Measurements from ENCODE around the gene PCDH9. TPM values are rescaled to one million over a fixed set of nuclear protein-coding genes. Genes with fewer than 3 reads are reported as not detected.

PCDH9 gene
- total RNA-seq, 1 donor from 2014 or later, result 33.8 TPM

GRCh38 chr13:67186995-67187569 lies 43.1 kb downstream of the PCDH9 start:
- Mint-ChIP-seq H3K4me3 (ENCODE audit: unreplicated experiment) (no peak overlapping the region), H3K36me3 (ENCODE audit: unreplicated experiment) (no peaks in the 10 kb centered on the region)

DNA sequence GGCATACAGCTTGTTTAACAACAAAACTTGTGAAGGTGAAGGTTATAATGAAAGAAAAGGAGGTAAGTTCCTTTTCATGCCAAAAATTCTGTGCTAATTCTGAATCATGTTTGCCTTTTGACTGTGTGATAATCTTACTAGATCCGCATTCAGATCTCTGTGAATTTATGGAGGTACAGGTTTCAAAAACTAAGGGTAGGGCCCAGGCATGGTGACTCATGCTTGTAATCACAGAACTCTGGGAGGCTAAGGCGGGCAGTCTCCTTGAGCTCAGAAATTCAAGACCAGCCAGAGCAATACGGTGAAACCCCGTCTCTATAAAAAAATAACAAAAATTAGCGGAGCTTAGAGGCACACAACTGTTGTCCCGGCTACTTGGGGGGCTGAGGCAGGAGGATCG lies 45.9 kb downstream of the PCDH9 start:
- Mint-ChIP-seq H3K27ac (ENCODE audit: unreplicated experiment) (no peak overlapping the region), H3K36me3 (ENCODE audit: unreplicated experiment) (peaks cover 4% of the 10 kb centered on the region), H3K9me3 (ENCODE audit: unreplicated experiment) (no peaks in the 10 kb centered on the region)

More at GRCh38 chr13:67186995-67187569, 43.1 kb downstream of the PCDH9 start:
- no peak for TF ChIP-seq CTCF (IDR thresholded peaks at IDR 0.05)
- Mint-ChIP-seq H3K27me3 (ENCODE audit: unreplicated experiment) (no peaks in the 10 kb centered on the region), H3K4me1 (ENCODE audit: unreplicated experiment) (peaks cover 4% of the 10 kb centered on the region), H3K9me3 (ENCODE audit: unreplicated experiment) (no peaks in the 10 kb centered on the region), H3K27ac (ENCODE audit: unreplicated experiment) (no peak overlapping the region)
- DNase-seq (ENCODE audit: extremely low spot score, unreplicated experiment), result no peak

DNA sequence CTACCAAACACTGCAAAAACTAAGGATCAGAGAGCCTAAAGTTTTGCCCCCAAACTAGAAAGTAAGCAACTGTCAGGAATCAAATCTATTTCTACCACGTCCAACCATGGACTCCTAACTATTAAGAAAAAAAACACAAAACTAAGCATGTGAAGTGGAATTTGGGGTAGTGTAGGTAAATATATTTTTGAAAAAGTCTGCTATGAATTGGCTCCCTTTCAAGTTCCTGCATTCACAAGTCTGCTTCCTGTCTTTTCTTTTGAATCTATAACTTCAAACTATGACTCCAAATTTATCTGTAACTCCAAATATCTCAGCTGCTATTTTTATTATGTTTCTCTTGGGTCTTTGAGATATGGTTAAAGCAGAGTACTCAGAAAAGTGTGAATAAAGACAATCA lies 47.0 kb downstream of the PCDH9 start:
- Mint-ChIP-seq H3K36me3 (ENCODE audit: unreplicated experiment) (peaks cover 4% of the 10 kb centered on the region), H3K4me3 (ENCODE audit: unreplicated experiment) (no peak overlapping the region), H3K9me3 (ENCODE audit: unreplicated experiment) (no peaks in the 10 kb centered on the region), H3K4me1 (ENCODE audit: unreplicated experiment) (peaks cover 4% of the 10 kb centered on the region), H3K27me3 (ENCODE audit: unreplicated experiment) (no peaks in the 10 kb centered on the region), H3K27ac (ENCODE audit: unreplicated experiment) (no peak overlapping the region)
- DNase-seq (ENCODE audit: extremely low spot score, unreplicated experiment), result no peak
- TF ChIP-seq CTCF (IDR thresholded peaks at IDR 0.05), result no peak

More for the DNA sequence above, 45.9 kb downstream of the PCDH9 start:
- TF ChIP-seq CTCF (IDR thresholded peaks at IDR 0.05), result no peak
- Mint-ChIP-seq H3K27me3 (ENCODE audit: unreplicated experiment) (no peaks in the 10 kb centered on the region), H3K4me1 (ENCODE audit: unreplicated experiment) (peaks cover 4% of the 10 kb centered on the region), H3K4me3 (ENCODE audit: unreplicated experiment) (no peak overlapping the region)
- DNase-seq (ENCODE audit: extremely low spot score, unreplicated experiment), result no peak

DNA sequence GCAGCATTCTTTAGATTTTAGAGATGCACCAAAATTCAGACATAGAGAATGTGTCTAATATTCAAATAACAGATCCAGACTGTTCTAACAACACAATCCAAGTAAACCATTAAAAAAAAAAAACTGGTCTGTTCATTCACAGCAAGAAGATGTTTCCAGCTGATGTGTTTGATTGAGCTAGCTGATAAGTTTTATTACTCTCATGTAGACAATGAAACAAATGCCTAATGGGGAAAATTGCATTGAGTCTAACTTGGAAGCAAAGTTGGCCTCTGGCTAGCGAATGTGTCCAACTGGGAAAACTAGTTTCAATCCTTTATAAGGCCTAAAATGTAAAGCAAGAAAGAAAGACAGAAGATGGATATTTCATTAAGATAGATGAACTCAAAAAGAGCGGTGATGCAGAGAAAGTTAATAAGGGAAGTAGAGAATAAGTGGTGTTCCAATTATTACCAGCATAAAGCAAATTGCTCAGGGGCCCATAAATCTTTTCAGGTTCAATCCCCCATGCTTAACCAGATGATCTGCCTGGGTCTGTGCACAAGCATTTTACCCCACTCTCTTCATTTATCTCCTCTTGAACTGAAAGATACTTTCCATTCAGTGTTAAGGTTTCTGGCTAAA lies 54.2 kb downstream of the PCDH9 start:
- TF ChIP-seq CTCF (IDR thresholded peaks at IDR 0.05), result no peak
- Mint-ChIP-seq H3K4me3 (ENCODE audit: unreplicated experiment) (no peak overlapping the region), H3K4me1 (ENCODE audit: unreplicated experiment) (no peaks in the 10 kb centered on the region), H3K27ac (ENCODE audit: unreplicated experiment) (no peak overlapping the region), H3K9me3 (ENCODE audit: unreplicated experiment) (no peaks in the 10 kb centered on the region), H3K27me3 (ENCODE audit: unreplicated experiment) (no peaks in the 10 kb centered on the region), H3K36me3 (ENCODE audit: unreplicated experiment) (no peaks in the 10 kb centered on the region)
- DNase-seq (ENCODE audit: extremely low spot score, unreplicated experiment), result no peak

- Mint-ChIP-seq H3K27ac (ENCODE audit: unreplicated experiment) (no peak overlapping the region), H3K9me3 (ENCODE audit: unreplicated experiment) (no peaks in the 10 kb centered on the region)
These were observed 61.8 kb downstream of the PCDH9 start for GRCh38 chr13:67168384-67168783.

More at GRCh38 chr13:67168384-67168783, 61.8 kb downstream of the PCDH9 start:
- no peak for DNase-seq (ENCODE audit: extremely low spot score, unreplicated experiment)
- no peak for TF ChIP-seq CTCF (IDR thresholded peaks at IDR 0.05)
- Mint-ChIP-seq H3K4me3 (ENCODE audit: unreplicated experiment) (no peak overlapping the region), H3K4me1 (ENCODE audit: unreplicated experiment) (no peaks in the 10 kb centered on the region), H3K36me3 (ENCODE audit: unreplicated experiment) (no peaks in the 10 kb centered on the region), H3K27me3 (ENCODE audit: unreplicated experiment) (no peaks in the 10 kb centered on the region)
